ENCODE measurements around the gene TXNDC17.

DNA sequence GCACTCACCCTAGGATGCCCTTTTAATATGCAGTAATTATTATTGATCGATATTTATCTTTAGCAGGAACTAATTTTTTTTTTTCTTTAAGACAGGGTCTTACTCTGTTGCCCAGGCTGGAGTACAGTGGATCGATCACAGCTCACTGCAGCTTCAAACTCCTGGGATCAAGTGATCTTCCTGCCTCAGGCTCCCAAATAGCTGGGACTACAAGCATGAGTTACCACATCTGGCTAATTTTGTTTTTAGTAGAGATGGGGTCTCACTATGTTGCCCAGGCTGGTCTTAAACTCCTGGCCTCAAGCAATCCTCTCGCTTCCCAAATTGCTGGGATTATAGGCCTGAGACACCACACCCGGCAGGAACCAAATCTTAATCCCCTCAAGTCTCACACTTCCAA lies 29.6 kb upstream of the TXNDC17 start:
- TF ChIP-seq, protein P1, sequence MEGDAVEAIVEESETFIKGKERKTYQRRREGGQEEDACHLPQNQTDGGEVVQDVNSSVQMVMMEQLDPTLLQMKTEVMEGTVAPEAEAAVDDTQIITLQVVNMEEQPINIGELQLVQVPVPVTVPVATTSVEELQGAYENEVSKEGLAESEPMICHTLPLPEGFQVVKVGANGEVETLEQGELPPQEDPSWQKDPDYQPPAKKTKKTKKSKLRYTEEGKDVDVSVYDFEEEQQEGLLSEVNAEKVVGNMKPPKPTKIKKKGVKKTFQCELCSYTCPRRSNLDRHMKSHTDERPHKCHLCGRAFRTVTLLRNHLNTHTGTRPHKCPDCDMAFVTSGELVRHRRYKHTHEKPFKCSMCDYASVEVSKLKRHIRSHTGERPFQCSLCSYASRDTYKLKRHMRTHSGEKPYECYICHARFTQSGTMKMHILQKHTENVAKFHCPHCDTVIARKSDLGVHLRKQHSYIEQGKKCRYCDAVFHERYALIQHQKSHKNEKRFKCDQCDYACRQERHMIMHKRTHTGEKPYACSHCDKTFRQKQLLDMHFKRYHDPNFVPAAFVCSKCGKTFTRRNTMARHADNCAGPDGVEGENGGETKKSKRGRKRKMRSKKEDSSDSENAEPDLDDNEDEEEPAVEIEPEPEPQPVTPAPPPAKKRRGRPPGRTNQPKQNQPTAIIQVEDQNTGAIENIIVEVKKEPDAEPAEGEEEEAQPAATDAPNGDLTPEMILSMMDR (conservative IDR thresholded peaks at IDR 0.05): no peak
- no peak for TF ChIP-seq EZH2 (IDR thresholded peaks at IDR 0.05; ENCODE audit: low read depth)

All from PC-9 (cell line).